ENCODE results near the gene SOBP. TPM values are rescaled to one million over a fixed set of nuclear protein-coding genes. Genes with fewer than 3 reads are reported as not detected.

SOBP gene
- total RNA-seq, 1 experiment from 2014 or later, result 1.7 TPM

GRCh38 chr6:107490566-107491137, 735 bp downstream of the SOBP start:
- DNase-seq, result no peak
- CTCF ChIA-PET, result interaction anchor here (1.1 kb wide), 1 partner anchor 31 kb away, joined by 5 read pairs; the partner anchor contains the start of gene PDSS2
- Mint-ChIP-seq H3K27ac (ENCODE audit: unreplicated experiment) (no peak overlapping the region), H3K27me3 (ENCODE audit: unreplicated experiment) (peaks cover 36% of the 10 kb centered on the region), H3K4me3 (ENCODE audit: low read depth, unreplicated experiment) (peak overlapping the region; percentile 87), H3K4me1 (ENCODE audit: low read depth, unreplicated experiment) (peaks cover 9% of the 10 kb centered on the region), H3K36me3 (ENCODE audit: insufficient read depth, unreplicated experiment) (peaks cover 30% of the 10 kb centered on the region), H3K9me3 (ENCODE audit: low read depth, unreplicated experiment) (no peaks in the 10 kb centered on the region)
- TF ChIP-seq CTCF (IDR thresholded peaks at IDR 0.05; ENCODE audit: unreplicated experiment), result no peak
- intact Hi-C loops (cut with micrococcal nuclease; ENCODE audit: unreplicated experiment), result loop anchor here (10.0 kb wide), 1 partner anchor 174 kb away; no protein-coding TSS in a partner anchor
- BruUV-seq (replicated peaks), result no TSS peak

- H3K36me3 Mint-ChIP-seq (ENCODE audit: insufficient read depth, unreplicated experiment), result peaks cover 30% of the 10 kb centered on the region
- BruUV-seq (replicated peaks), result no TSS peak
- no peak overlapping the region for H3K27ac Mint-ChIP-seq (ENCODE audit: unreplicated experiment)
- H3K4me3 Mint-ChIP-seq (ENCODE audit: low read depth, unreplicated experiment), result peak overlapping the region; percentile 87
- H3K4me1 Mint-ChIP-seq (ENCODE audit: low read depth, unreplicated experiment), result peaks cover 9% of the 10 kb centered on the region
- peaks cover 36% of the 10 kb centered on the region for H3K27me3 Mint-ChIP-seq (ENCODE audit: unreplicated experiment)
- TF ChIP-seq CTCF (IDR thresholded peaks at IDR 0.05; ENCODE audit: unreplicated experiment), result no peak
- DNase-seq, result peak; percentile 28
- no peaks in the 10 kb centered on the region for H3K9me3 Mint-ChIP-seq (ENCODE audit: low read depth, unreplicated experiment)
- intact Hi-C loops (cut with micrococcal nuclease; ENCODE audit: unreplicated experiment), result loop anchor here (10.0 kb wide), 1 partner anchor 174 kb away; no protein-coding TSS in a partner anchor
- CTCF ChIA-PET, result interaction anchor here (1.1 kb wide), 1 partner anchor 32 kb away, joined by 5 read pairs; the partner anchor contains the start of gene PDSS2
Observed at GRCh38 chr6:107491138-107491609, 1.3 kb downstream of the SOBP start.

GRCh38 chr6:107491760-107492660, 2.1 kb downstream of the SOBP start:
- TSS peak; percentile 13 for BruUV-seq (replicated peaks)
- no peak for DNase-seq
- peaks cover 27% of the 10 kb centered on the region for H3K27me3 Mint-ChIP-seq (ENCODE audit: unreplicated experiment)
- no peak for TF ChIP-seq CTCF (IDR thresholded peaks at IDR 0.05; ENCODE audit: unreplicated experiment)
- peaks cover 30% of the 10 kb centered on the region for H3K36me3 Mint-ChIP-seq (ENCODE audit: insufficient read depth, unreplicated experiment)
- no peaks in the 10 kb centered on the region for H3K9me3 Mint-ChIP-seq (ENCODE audit: low read depth, unreplicated experiment)
- CTCF ChIA-PET, result interaction anchor here (1.1 kb wide), 1 partner anchor 33 kb away, joined by 5 read pairs; the partner anchor contains the start of gene PDSS2
- H3K4me3 Mint-ChIP-seq (ENCODE audit: low read depth, unreplicated experiment), result peak overlapping the region; percentile 87
- H3K4me1 Mint-ChIP-seq (ENCODE audit: low read depth, unreplicated experiment), result peaks cover 9% of the 10 kb centered on the region
- intact Hi-C loops (cut with micrococcal nuclease; ENCODE audit: unreplicated experiment), result loop anchor here (10.0 kb wide), 1 partner anchor 173 kb away; no protein-coding TSS in a partner anchor
- H3K27ac Mint-ChIP-seq (ENCODE audit: unreplicated experiment), result no peak overlapping the region

All from Calu3 (cell line).